GM19351 (cell line): ENCODE data around the gene C11orf16.
"Not testable (repeated sequence)": the region's sequence is repeated elsewhere in the genome, so short reads cannot be mapped to it uniquely, and the experiment has no call there.

ENCODE experiments used
- ATAC-seq: cut with Tn5 transposase; IDR thresholded peaks from one replicate; pipeline ENCODE4 v1.9.1; 2021; ENCODE audit warnings: mild to moderate bottlenecking, moderate library complexity; ENCODE audit not compliant: unreplicated experiment

The C11orf16 gene

DNA sequence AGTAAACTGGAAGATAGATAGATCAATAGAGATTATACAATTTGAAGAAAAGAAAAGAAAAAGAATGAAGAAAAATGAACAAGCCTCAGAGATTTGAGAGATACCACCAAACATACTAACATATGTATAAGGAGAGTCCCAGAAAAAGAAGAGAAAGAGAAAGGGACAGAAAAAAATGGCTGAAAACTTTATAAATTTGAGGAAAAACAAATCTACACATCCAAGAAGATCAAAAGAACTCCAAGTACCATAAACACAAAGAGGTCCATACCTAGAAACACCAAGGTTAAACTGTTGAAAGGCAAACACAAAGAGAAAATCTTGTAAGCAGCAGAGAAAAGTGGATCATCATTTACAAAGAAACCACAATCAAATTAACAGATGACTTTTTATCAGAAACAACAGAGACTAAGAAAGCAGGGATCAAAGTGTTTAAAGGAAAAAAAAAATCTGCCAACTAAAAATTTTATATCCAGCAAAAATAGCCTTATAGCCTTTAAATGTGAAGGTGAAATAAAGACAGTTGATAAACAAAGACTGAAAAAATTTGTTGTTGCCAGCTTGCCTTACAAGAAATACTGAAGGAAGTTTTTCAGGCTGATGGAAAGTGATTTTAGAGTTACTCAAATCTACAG lies 33.5 kb downstream of the C11orf16 start:
- no peak for ATAC-seq

DNA sequence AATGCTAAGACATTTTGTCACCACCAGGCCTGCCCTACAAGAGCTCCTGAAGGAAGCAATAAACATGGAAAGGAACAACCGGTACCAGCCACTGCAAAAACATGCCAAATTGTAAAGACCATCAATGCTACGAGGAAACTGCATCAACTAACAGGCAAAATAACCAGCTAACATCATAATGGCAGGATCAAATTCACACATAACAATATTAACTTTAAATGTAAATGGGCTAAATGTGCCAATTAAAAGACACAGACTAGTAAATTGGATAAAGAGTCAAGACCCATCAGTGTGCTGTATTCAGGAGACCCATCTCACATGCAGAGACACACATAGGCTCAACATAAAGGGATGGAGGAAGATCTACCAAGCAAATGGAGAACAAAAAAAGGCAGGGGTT lies 41.6 kb downstream of the C11orf16 start:
- not testable (repeated sequence) for ATAC-seq

DNA sequence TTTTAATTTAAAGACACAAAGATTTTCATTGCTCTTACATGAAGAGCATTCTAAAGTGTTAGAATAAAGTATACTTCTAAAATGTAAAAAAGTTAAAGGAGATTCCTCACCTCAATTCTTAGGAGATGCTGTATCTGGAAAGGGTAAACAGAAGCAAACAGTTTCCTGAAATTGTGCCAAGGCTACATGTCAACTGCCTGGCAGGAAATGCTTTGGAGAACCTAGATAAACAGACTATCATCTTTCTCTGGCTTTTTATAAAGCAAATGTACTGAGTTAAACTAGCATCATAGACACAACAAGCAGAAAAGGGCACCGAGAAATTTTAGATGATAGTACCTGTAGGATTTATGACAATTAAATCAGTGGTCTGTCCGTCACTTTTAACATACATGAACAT lies 46.4 kb downstream of the C11orf16 start:
- no peak for ATAC-seq

- not testable (repeated sequence) for ATAC-seq
Measured at GRCh38 chr11:8881585-8881984, 51.2 kb downstream of the C11orf16 start.

- no peak for ATAC-seq
Measured at GRCh38 chr11:8878771-8879170, 54.0 kb downstream of the C11orf16 start.

GRCh38 chr11:8873741-8874405 lies 58.9 kb downstream of the C11orf16 start:
- no peak for ATAC-seq

DNA sequence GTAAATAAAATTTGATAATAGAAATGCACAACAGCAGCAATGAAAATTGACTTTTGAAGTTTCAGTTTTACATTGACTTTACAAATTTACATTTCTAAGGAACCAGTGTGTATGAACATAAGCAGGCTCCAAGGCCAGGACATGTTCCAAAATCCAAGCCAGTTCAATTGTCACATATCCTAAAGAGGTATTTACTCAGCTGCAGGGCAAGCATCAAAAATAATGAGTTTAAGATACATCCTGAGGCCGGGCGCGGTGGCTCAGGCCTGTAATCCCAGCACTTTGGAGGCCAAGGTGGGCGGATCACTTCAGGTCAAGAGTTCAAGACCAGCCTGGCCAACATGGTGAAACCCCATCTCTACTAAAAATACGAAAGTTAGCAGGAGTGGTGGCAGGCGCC lies 60.8 kb downstream of the C11orf16 start:
- no peak for ATAC-seq

DNA sequence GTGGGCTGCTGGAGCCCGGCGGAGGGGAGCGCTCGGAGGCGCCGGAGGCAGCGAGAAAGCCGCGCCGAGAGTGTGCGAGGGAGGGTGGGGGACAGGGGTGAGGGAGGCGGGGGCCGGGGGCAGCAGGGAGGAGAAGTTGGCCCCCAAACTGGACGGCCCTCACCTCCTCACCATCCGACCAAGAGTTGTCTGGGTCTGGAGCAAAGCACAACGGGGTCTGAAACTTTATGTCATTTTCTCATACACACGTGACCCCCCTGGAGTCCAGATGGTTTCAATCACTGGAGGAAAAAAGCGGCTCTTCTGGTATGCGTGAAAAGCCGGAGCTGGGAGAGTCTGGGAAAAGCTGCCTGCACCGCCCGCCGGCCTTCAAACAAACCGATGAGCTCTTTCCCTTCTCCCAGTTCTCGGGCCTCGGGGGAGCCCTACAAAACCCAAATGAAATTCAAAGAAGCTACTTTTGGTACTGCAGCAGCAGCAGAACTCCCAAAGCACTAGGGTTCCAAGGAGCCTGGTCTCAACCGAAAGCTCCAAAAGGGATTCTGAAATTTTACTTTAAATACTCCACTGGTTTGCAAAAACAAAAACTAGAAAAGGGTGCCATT lies 61.5 kb downstream of the C11orf16 start:
- ATAC-seq, result no peak

DNA sequence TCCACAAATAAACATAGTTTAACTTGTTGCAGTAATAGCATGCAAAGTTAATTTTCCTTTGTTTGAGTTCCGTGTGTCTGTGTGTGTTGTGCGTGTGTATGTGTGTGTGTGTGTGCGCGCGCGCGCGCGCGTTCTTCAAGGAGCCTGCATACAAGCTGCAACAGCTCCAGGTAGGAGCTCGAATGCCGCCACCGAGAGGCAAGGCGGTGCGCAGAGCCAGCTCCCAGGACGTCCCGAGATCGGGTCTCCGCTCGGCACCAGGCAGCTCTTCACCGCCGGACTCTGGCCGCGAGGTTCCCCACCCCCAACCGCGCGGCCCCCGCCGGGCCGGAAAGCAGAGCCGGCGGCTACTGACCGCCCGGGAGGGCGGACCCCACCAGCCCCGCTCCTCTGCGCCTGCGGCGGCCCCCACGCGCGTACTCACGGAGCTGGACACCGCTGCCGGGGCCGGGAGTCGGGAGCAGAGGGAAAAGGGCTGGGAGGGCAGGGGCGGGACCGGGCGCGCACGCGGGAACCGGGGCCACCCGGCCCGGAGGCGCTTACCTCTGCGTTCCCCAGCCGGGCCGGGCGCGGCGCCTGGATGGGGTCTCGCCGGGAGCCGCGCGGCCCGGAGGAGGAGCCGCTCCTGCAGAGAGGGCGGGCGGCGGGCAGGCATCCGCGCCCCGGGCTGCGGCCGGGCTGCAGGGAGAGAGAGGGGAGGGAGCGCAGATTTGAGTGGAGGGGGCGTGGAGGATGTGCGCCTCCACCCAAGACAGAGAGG lies 62.2 kb downstream of the C11orf16 start:
- no peak for ATAC-seq
